SK-N-SH treated with all-trans-retinoic acid at 6 μM for 48 hours (cell line): ENCODE data around the gene SAMD4B.

ENCODE experiments used
- BACH2 ChIP-seq: fragments of 250-450 bp; sonication (Bioruptor Pico); IDR thresholded peaks from 2 replicates; pipeline ENCODE4 v1.9.0; 2021; ENCODE audit warnings: mild to moderate bottlenecking, borderline replicate concordance
- POU6F1 ChIP-seq: fragments of 250-450 bp; sonication (Bioruptor Pico); IDR thresholded peaks from 2 replicates; pipeline ENCODE4 v1.8.0; 2021; ENCODE audit warnings: low read depth, mild to moderate bottlenecking, moderate library complexity, borderline replicate concordance

GRCh38 chr19:39319892-39320248 is 22.4 kb upstream of the SAMD4B start:
- no peak for TF ChIP-seq BACH2 (CRISPR knock-in tag)
- TF ChIP-seq POU6F1 (CRISPR knock-in tag): no peak
